Ishikawa (cell line): ENCODE results near the gene CIT.

Source experiments
- EGR1 ChIP-seq: IDR thresholded peaks from 2 replicates; pipeline ENCODE4 v1.6.1; 2012
- MAX ChIP-seq: IDR thresholded peaks from 2 replicates; pipeline ENCODE4 v1.6.1; 2012

- TF ChIP-seq MAX: no peak
- no peak for TF ChIP-seq EGR1
Measured at GRCh38 chr12:119692997-119693396, 184.1 kb downstream of the CIT start.
